ENCODE measurements around the gene NR2C2.

Gene NR2C2

DNA sequence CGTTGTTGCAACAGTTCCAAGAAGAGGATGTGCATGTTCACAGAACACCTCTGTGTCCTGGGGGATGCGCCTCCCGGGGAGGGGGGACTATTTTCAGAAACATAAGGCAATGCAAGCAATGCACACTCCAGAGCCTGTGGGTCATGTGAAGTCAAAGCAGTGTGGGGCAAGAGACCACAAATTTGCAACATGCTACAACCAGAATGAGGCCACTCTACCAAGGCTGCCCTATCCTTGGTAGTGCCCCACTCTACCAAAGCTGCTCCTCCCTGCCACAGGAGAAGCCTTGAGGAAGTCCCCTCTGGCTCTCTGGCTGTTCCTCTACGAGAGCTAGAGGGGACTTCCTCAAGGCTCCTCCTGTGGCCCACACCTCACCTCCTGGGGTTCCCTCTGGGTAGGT, 8.4 kb upstream of the NR2C2 start:
- H2AFZ ChIP-seq (ENCODE audit: low read length, unreplicated experiment): no peak overlapping the region
- peaks cover 7% of the 10 kb centered on the region for H3K36me3 ChIP-seq (ENCODE audit: insufficient read depth, low read length)
- no peaks in the 10 kb centered on the region for H3K27me3 ChIP-seq (ENCODE audit: insufficient read depth, low read length)
- no peaks in the 10 kb centered on the region for H3K4me1 ChIP-seq (ENCODE audit: control insufficient read depth, insufficient read depth, low read length, unreplicated experiment)
- H3K4me3 ChIP-seq (ENCODE audit: low read depth, low read length): no peak overlapping the region
- H3K27ac ChIP-seq (ENCODE audit: low read depth, low read length): no peak overlapping the region
- H3K79me2 ChIP-seq (ENCODE audit: control insufficient read depth, insufficient read depth, low read length, unreplicated experiment): peaks cover 11% of the 10 kb centered on the region

DNA sequence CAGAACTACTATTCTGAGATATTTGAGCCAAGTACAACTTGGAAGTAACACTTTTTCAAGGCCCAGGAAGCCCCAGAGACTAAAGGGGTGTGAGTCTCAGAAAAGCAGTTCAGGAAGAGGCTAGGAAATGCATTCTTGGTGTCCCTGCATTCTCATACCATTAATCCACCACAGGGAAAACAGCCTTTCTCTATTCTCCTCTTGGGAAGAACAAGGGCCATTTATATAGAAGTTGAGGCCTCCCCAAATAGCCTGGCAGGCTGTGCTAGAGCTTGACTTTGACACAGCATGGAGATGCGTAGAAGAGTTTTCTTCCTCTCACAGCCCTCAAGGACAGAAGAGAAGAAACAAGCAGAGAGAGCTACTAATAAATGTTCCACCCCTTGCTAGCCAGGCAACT, 5.5 kb upstream of the NR2C2 start:
- Histone ChIP-seq H3K36me3 (ENCODE audit: insufficient read depth, low read length) (peaks cover 24% of the 10 kb centered on the region), H3K27me3 (ENCODE audit: insufficient read depth, low read length) (no peaks in the 10 kb centered on the region), H3K4me3 (ENCODE audit: low read depth, low read length) (no peak overlapping the region), H3K4me1 (ENCODE audit: control insufficient read depth, insufficient read depth, low read length, unreplicated experiment) (peaks cover 5% of the 10 kb centered on the region), H3K79me2 (ENCODE audit: control insufficient read depth, insufficient read depth, low read length, unreplicated experiment) (peaks cover 39% of the 10 kb centered on the region), H2AFZ (ENCODE audit: low read length, unreplicated experiment) (no peak overlapping the region), H3K27ac (ENCODE audit: low read depth, low read length) (no peak overlapping the region)

GRCh38 chr3:14943042-14943441, 4.3 kb upstream of the NR2C2 start:
- peaks cover 5% of the 10 kb centered on the region for H3K4me1 ChIP-seq (ENCODE audit: control insufficient read depth, insufficient read depth, low read length, unreplicated experiment)
- H2AFZ ChIP-seq (ENCODE audit: low read length, unreplicated experiment): no peak overlapping the region
- no peak overlapping the region for H3K27ac ChIP-seq (ENCODE audit: low read depth, low read length)
- no peaks in the 10 kb centered on the region for H3K27me3 ChIP-seq (ENCODE audit: insufficient read depth, low read length)
- H3K79me2 ChIP-seq (ENCODE audit: control insufficient read depth, insufficient read depth, low read length, unreplicated experiment): peaks cover 43% of the 10 kb centered on the region
- H3K36me3 ChIP-seq (ENCODE audit: insufficient read depth, low read length): peaks cover 24% of the 10 kb centered on the region
- no peak overlapping the region for H3K4me3 ChIP-seq (ENCODE audit: low read depth, low read length)

DNA sequence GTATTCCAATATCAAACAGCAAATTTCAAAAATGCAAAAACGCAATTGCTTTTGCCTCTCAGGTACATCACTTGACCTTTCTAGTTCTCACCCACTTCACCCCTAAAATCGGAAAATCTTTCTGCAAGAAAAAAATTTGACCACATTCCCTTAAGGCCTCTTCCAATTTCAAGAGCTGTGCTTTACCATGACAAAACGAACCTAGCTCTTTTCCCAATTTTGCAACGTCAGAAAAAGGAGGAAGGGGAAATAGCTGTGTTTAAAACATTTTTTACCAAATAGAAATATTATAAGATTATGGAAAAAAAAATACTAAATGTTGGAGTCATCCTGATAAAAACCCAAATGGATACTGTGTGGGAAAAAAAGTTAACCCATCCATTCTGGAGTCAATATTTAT, 1.1 kb upstream of the NR2C2 start:
- Histone ChIP-seq H3K27me3 (ENCODE audit: insufficient read depth, low read length) (no peaks in the 10 kb centered on the region), H3K79me2 (ENCODE audit: control insufficient read depth, insufficient read depth, low read length, unreplicated experiment) (peaks cover 69% of the 10 kb centered on the region), H3K27ac (ENCODE audit: low read depth, low read length) (no peak overlapping the region), H2AFZ (ENCODE audit: low read length, unreplicated experiment) (no peak overlapping the region), H3K4me3 (ENCODE audit: low read depth, low read length) (peak overlapping the region; percentile 100), H3K4me1 (ENCODE audit: control insufficient read depth, insufficient read depth, low read length, unreplicated experiment) (peaks cover 18% of the 10 kb centered on the region), H3K36me3 (ENCODE audit: insufficient read depth, low read length) (peaks cover 24% of the 10 kb centered on the region)

GRCh38 chr3:14946739-14947099, 664 bp upstream of the NR2C2 start:
- peak overlapping the region; percentile 100 for H3K4me3 ChIP-seq (ENCODE audit: low read depth, low read length)
- H3K27me3 ChIP-seq (ENCODE audit: insufficient read depth, low read length): no peaks in the 10 kb centered on the region
- peak overlapping the region; percentile 98 for H2AFZ ChIP-seq (ENCODE audit: low read length, unreplicated experiment)
- peaks cover 24% of the 10 kb centered on the region for H3K36me3 ChIP-seq (ENCODE audit: insufficient read depth, low read length)
- peaks cover 18% of the 10 kb centered on the region for H3K4me1 ChIP-seq (ENCODE audit: control insufficient read depth, insufficient read depth, low read length, unreplicated experiment)
- H3K79me2 ChIP-seq (ENCODE audit: control insufficient read depth, insufficient read depth, low read length, unreplicated experiment): peaks cover 72% of the 10 kb centered on the region
- peak overlapping the region; percentile 97 for H3K27ac ChIP-seq (ENCODE audit: low read depth, low read length)

GRCh38 chr3:14947886-14948608, 664 bp downstream of the NR2C2 start:
- Histone ChIP-seq H3K27ac (ENCODE audit: low read depth, low read length) (peak overlapping the region; percentile 97), H3K4me1 (ENCODE audit: control insufficient read depth, insufficient read depth, low read length, unreplicated experiment) (peaks cover 18% of the 10 kb centered on the region), H3K36me3 (ENCODE audit: insufficient read depth, low read length) (peaks cover 24% of the 10 kb centered on the region)

GRCh38 chr3:14948609-14949038, 1.2 kb downstream of the NR2C2 start:
- Histone ChIP-seq H3K4me3 (ENCODE audit: low read depth, low read length) (peak overlapping the region; percentile 100), H3K79me2 (ENCODE audit: control insufficient read depth, insufficient read depth, low read length, unreplicated experiment) (peaks cover 81% of the 10 kb centered on the region), H3K27ac (ENCODE audit: low read depth, low read length) (peak overlapping the region; percentile 21; the same call in 1 of the 2 replicates), H3K36me3 (ENCODE audit: insufficient read depth, low read length) (peaks cover 20% of the 10 kb centered on the region), H3K27me3 (ENCODE audit: insufficient read depth, low read length) (no peaks in the 10 kb centered on the region), H3K4me1 (ENCODE audit: control insufficient read depth, insufficient read depth, low read length, unreplicated experiment) (peaks cover 18% of the 10 kb centered on the region), H2AFZ (ENCODE audit: low read length, unreplicated experiment) (peak overlapping the region; percentile 88)

More at GRCh38 chr3:14947886-14948608, 664 bp downstream of the NR2C2 start:
- Histone ChIP-seq H2AFZ (ENCODE audit: low read length, unreplicated experiment) (peak overlapping the region; percentile 98), H3K4me3 (ENCODE audit: low read depth, low read length) (peak overlapping the region; percentile 100), H3K79me2 (ENCODE audit: control insufficient read depth, insufficient read depth, low read length, unreplicated experiment) (peaks cover 83% of the 10 kb centered on the region), H3K27me3 (ENCODE audit: insufficient read depth, low read length) (no peaks in the 10 kb centered on the region)

DNA sequence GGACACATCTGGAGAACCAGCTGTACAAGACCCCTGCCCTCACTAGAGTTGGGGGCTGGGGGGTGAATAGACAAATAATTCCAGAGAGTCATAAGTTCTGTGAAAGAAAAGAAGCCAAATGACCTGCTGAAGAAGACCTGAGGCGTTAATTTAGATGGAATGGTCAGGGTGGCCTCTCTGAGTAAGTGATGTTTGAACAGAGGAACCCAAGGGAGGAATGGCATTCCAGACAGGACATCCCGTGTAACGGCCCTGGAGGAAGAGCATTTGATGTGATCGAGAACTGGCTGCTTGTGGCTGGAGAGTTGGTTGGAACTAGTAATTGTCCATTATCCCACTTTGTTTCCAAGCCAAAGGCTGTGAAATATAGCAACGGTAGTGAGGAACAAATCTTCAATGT, 1.7 kb downstream of the NR2C2 start:
- peak overlapping the region; percentile 100 for H3K4me3 ChIP-seq (ENCODE audit: low read depth, low read length)
- peak overlapping the region; percentile 88 for H2AFZ ChIP-seq (ENCODE audit: low read length, unreplicated experiment)
- no peaks in the 10 kb centered on the region for H3K27me3 ChIP-seq (ENCODE audit: insufficient read depth, low read length)
- peak overlapping the region; percentile 21; the same call in 1 of the 2 replicates for H3K27ac ChIP-seq (ENCODE audit: low read depth, low read length)
- peaks cover 15% of the 10 kb centered on the region for H3K36me3 ChIP-seq (ENCODE audit: insufficient read depth, low read length)
- peaks cover 18% of the 10 kb centered on the region for H3K4me1 ChIP-seq (ENCODE audit: control insufficient read depth, insufficient read depth, low read length, unreplicated experiment)
- H3K79me2 ChIP-seq (ENCODE audit: control insufficient read depth, insufficient read depth, low read length, unreplicated experiment): peaks cover 76% of the 10 kb centered on the region

- Histone ChIP-seq H3K79me2 (ENCODE audit: control insufficient read depth, insufficient read depth, low read length, unreplicated experiment) (peaks cover 76% of the 10 kb centered on the region), H3K27me3 (ENCODE audit: insufficient read depth, low read length) (no peaks in the 10 kb centered on the region), H3K36me3 (ENCODE audit: insufficient read depth, low read length) (peaks cover 6% of the 10 kb centered on the region; the same call in 1 of the 2 replicates), H3K4me1 (ENCODE audit: control insufficient read depth, insufficient read depth, low read length, unreplicated experiment) (peaks cover 18% of the 10 kb centered on the region), H3K4me3 (ENCODE audit: low read depth, low read length) (no peak overlapping the region), H2AFZ (ENCODE audit: low read length, unreplicated experiment) (no peak overlapping the region), H3K27ac (ENCODE audit: low read depth, low read length) (no peak overlapping the region)
These were observed 2.9 kb downstream of the NR2C2 start for GRCh38 chr3:14950274-14950673.

DNA sequence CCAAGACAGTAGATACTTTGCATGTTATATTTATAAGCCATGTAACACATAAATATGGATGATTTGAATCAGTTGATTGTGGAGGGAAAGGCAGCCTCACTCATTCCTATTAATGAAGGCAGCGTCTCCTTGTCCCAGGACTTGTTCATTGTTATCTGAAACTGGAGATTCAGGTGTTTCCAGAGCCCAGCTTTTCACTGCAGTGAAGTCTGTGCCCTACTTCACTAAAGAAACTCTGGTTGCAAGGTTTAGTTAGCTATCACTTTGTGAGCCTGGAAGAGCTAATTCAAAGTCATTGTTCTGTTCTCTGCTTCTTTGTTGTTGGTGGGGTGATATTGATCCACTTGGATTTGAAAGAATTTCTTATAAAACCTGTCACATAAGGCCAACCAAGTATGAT, 9.8 kb downstream of the NR2C2 start:
- Histone ChIP-seq H3K36me3 (ENCODE audit: insufficient read depth, low read length) (no peaks in the 10 kb centered on the region), H3K27ac (ENCODE audit: low read depth, low read length) (no peak overlapping the region), H3K79me2 (ENCODE audit: control insufficient read depth, insufficient read depth, low read length, unreplicated experiment) (peaks cover 73% of the 10 kb centered on the region), H2AFZ (ENCODE audit: low read length, unreplicated experiment) (no peak overlapping the region), H3K4me1 (ENCODE audit: control insufficient read depth, insufficient read depth, low read length, unreplicated experiment) (peaks cover 7% of the 10 kb centered on the region), H3K4me3 (ENCODE audit: low read depth, low read length) (no peak overlapping the region), H3K27me3 (ENCODE audit: insufficient read depth, low read length) (no peaks in the 10 kb centered on the region)

DNA sequence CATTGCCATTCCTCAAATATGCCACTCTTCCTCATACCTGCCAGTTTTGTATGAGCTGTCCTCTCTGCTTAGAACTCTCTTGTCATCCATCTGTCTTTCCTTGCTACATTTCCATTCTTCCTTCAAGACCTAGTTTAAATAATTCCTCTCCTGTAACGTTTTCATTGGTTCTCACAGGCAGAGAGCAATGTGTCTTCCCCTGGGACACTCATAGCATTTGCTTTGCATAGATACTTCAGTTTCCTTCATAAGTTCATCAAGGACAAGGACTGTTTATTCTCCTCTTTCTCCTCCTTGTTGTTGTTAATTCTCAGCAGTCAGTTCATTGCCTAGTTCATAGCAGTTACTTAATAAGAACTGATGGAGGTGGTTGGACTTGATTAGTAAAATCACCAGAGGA, 10.5 kb downstream of the NR2C2 start:
- Histone ChIP-seq H3K27ac (ENCODE audit: low read depth, low read length) (no peak overlapping the region), H3K79me2 (ENCODE audit: control insufficient read depth, insufficient read depth, low read length, unreplicated experiment) (peaks cover 67% of the 10 kb centered on the region), H3K4me3 (ENCODE audit: low read depth, low read length) (no peak overlapping the region), H2AFZ (ENCODE audit: low read length, unreplicated experiment) (no peak overlapping the region), H3K27me3 (ENCODE audit: insufficient read depth, low read length) (no peaks in the 10 kb centered on the region), H3K4me1 (ENCODE audit: control insufficient read depth, insufficient read depth, low read length, unreplicated experiment) (peaks cover 14% of the 10 kb centered on the region), H3K36me3 (ENCODE audit: insufficient read depth, low read length) (no peaks in the 10 kb centered on the region)
